ENCODE results near the gene SLC44A3.

- TF ChIP-seq RAD21 (conservative IDR thresholded peaks at IDR 0.05) (no peak), SMC3 (conservative IDR thresholded peaks at IDR 0.05; ENCODE audit: poor library complexity) (no peak), CTCF (IDR thresholded peaks at IDR 0.05; ENCODE audit: poor library complexity, severe bottlenecking) (no peak)
Measured at GRCh38 chr1:94862718-94863117, 42.6 kb downstream of the SLC44A3 start.
